Muscle layer of duodenum (tissue), 2 donors: ENCODE data around the gene ACSL5.
"Not testable (repeated sequence)": the region's sequence is repeated elsewhere in the genome, so short reads cannot be mapped to it uniquely, and the experiment has no call there.

Experiments used
- H3K27ac ChIP-seq: one replicate; pipeline ENCODE4 v1.7.0; 2013; ENCODE audit warnings: mild to moderate bottlenecking, low read length
- H3K27me3 ChIP-seq: one replicate; pipeline ENCODE4 v1.7.0; 2013; ENCODE audit warnings: low read depth, mild to moderate bottlenecking, control low read depth, low read length
- H3K36me3 ChIP-seq, 2 donors: one replicate each; pipeline ENCODE4 v1.7.0; 2013; ENCODE audit warnings: low read length in 2 of 2, control low read depth in 1 of 2, mild to moderate bottlenecking in 1 of 2; ENCODE audit not compliant: insufficient read depth in 2 of 2, control insufficient read depth in 1 of 2
- H3K4me1 ChIP-seq, 2 donors: one replicate each; pipeline ENCODE4 v1.7.0; 2013; ENCODE audit warnings: low read length in 2 of 2, mild to moderate bottlenecking in 2 of 2, control low read depth in 1 of 2, moderate library complexity in 1 of 2; ENCODE audit not compliant: insufficient read depth in 2 of 2, control insufficient read depth in 1 of 2
- H3K4me3 ChIP-seq, 2 donors: one replicate each; pipeline ENCODE4 v1.7.0; 2013; ENCODE audit warnings: low read length in 2 of 2, low read depth in 1 of 2, mild to moderate bottlenecking in 1 of 2
- H3K9me3 ChIP-seq, 2 donors: one replicate each; pipeline ENCODE4 v1.7.0; 2013; ENCODE audit warnings: low read length in 2 of 2, control low read depth in 1 of 2, mild to moderate bottlenecking in 1 of 2; ENCODE audit not compliant: control insufficient read depth in 1 of 2
- donor health status: healthy.

ACSL5 gene

GRCh38 chr10:112454910-112455779, 81.2 kb downstream of the ACSL5 start:
- Histone ChIP-seq H3K9me3 (no peaks in the 10 kb centered on the region), H3K4me1 (no peaks in the 10 kb centered on the region), H3K27ac (no peak overlapping the region), H3K36me3 (no peaks in the 10 kb centered on the region), H3K4me3 (no peak overlapping the region), H3K27me3 (no peaks in the 10 kb centered on the region)

- peaks cover 6% of the 10 kb centered on the region in 2 donors for H3K36me3 ChIP-seq
- H3K27me3 ChIP-seq, result no peaks in the 10 kb centered on the region
- H3K27ac ChIP-seq, result no peak overlapping the region
- no peaks in the 10 kb centered on the region for H3K4me1 ChIP-seq
- no peak overlapping the region for H3K4me3 ChIP-seq
- H3K9me3 ChIP-seq, result no peaks in the 10 kb centered on the region
These were observed 82.6 kb downstream of the ACSL5 start for GRCh38 chr10:112456533-112456932.

DNA sequence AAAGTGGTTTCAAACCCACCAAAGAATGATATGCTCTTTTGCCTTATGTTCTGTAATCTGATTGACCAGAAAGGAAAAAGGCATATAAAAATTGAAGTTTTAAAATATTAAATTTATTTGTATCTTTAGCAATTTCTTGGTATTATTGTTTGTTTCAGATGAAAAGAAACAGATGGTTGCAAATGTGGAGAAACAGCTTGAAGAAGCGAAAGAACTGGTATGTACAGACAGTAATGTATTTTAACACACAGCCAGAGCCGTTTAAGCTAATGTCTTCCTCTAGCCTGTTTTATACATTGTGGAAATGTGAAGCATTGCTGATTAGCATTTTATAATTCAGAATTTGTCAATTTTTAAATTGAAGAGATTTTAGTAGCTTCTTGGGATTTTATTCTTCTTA, 86.5 kb downstream of the ACSL5 start:
- H3K4me3 ChIP-seq, result no peak overlapping the region
- H3K27me3 ChIP-seq, result no peaks in the 10 kb centered on the region
- no peaks in the 10 kb centered on the region for H3K9me3 ChIP-seq
- no peaks in the 10 kb centered on the region for H3K4me1 ChIP-seq
- no peak overlapping the region for H3K27ac ChIP-seq
- H3K36me3 ChIP-seq, result peaks cover 16 to 19% of the 10 kb centered on the region in 2 donors

DNA sequence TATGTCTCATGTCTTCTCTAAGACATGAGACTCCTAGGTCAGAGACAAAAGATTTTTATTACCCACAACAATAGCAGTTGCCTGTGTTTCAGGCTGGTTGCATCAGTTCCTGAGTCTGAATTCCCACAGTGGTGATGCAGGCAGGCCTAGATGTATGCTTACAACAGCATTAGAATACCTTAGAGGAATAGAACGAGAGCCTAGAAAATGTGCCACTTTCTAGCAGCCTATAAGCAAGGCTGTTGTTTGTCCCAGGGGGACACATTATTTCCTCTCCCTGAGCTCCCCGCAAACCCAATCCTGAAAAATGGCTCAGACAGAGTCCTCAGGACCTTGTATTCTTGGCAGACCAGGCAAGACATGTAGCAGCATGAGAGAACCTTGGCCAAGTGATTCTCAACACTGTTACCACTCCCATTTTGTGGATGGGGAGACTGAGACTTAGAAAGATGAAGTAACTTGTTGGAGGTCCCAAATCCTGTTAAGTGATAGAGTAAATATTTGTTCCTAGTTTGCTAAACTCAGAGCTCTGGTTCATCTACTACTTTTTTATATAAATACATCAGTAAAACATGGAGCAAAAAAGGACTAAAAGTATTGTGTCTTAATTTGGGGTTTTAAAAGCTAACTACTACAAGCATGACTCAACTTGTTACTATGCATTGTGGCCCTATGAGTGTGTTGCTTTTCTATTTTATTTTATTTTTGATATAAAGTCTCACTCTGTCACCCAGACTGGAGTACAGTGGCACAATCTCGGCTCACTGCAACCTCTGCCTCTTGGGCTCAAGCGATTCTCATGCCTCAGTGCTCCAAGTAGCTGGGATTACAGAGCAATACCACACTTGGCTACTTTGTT, 87.3 kb downstream of the ACSL5 start:
- Histone ChIP-seq H3K9me3 (no peaks in the 10 kb centered on the region), H3K36me3 (peaks cover 17 to 21% of the 10 kb centered on the region in 2 donors), H3K4me1 (no peaks in the 10 kb centered on the region), H3K27me3 (no peaks in the 10 kb centered on the region), H3K27ac (no peak overlapping the region), H3K4me3 (no peak overlapping the region)

DNA sequence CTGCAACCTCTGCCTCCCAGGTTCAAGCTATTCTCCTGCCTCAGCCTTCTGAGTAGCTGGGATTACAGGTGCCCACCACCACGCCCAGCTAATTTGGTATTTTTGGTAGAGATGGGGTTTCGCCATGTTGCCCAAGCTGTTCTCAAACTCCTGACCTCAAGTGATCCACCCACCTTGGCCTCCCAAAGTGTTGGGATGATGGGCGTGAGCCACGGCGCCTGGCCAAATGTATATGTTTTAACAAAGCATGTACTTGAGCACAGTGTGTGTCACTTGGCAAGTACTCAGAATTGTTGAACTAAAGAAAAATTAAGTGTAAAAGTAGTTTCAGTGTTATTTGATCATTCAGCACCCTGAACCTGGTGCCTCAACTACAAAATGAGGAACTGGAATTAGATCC, 90.2 kb downstream of the ACSL5 start:
- H3K36me3 ChIP-seq, result peaks cover 24 to 27% of the 10 kb centered on the region in 2 donors
- H3K27ac ChIP-seq, H3K4me3 ChIP-seq, H3K4me1 ChIP-seq, H3K9me3 ChIP-seq, H3K27me3 ChIP-seq: not testable (repeated sequence)

- no peak overlapping the region for H3K4me3 ChIP-seq
- no peak overlapping the region for H3K27ac ChIP-seq
- no peaks in the 10 kb centered on the region for H3K9me3 ChIP-seq
- H3K27me3 ChIP-seq, result no peaks in the 10 kb centered on the region
- peaks cover 24 to 27% of the 10 kb centered on the region in 2 donors for H3K36me3 ChIP-seq
- H3K4me1 ChIP-seq, result no peaks in the 10 kb centered on the region
These were observed 91.5 kb downstream of the ACSL5 start for GRCh38 chr10:112465299-112465883.

GRCh38 chr10:112466802-112467201, 92.9 kb downstream of the ACSL5 start:
- Histone ChIP-seq H3K27ac (no peak overlapping the region), H3K27me3 (no peaks in the 10 kb centered on the region), H3K36me3 (peaks cover 18 to 21% of the 10 kb centered on the region in 2 donors)

DNA sequence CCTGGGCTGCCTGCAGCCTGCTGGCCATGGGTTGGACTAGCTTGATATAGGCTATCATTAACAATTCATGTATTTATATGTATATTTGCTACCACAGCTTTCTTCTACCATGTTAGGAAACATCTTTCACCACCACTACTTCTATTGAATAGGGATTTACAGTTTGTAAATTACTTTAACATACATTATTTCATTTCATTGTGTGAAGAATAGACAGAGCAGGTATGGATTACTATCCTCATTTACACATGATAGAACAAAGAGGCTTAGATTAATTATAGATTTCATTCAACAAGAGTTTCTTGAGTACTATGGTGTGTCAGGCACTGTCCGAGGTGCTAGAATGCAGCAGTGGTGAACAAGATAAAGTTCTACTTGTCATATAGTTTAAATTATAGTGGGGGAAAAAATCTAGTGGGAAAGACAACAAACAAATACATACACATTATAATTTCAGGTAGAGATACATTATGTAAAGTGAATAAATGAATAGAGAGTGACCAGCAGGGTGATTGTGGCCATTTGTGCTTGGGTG, 93.7 kb downstream of the ACSL5 start:
- no peak overlapping the region for H3K4me3 ChIP-seq
- H3K27me3 ChIP-seq, result no peaks in the 10 kb centered on the region
- peaks cover 18 to 21% of the 10 kb centered on the region in 2 donors for H3K36me3 ChIP-seq
- no peaks in the 10 kb centered on the region for H3K4me1 ChIP-seq
- H3K27ac ChIP-seq, result no peak overlapping the region
- H3K9me3 ChIP-seq, result no peaks in the 10 kb centered on the region

More at GRCh38 chr10:112466802-112467201, 92.9 kb downstream of the ACSL5 start:
- Histone ChIP-seq H3K9me3 (no peaks in the 10 kb centered on the region), H3K4me3 (no peak overlapping the region), H3K4me1 (no peaks in the 10 kb centered on the region)

- Histone ChIP-seq H3K4me3 (no peak overlapping the region), H3K27me3 (no peaks in the 10 kb centered on the region), H3K36me3 (peaks cover 3 to 7% of the 10 kb centered on the region in 2 donors), H3K9me3 (no peaks in the 10 kb centered on the region), H3K27ac (no peak overlapping the region), H3K4me1 (no peaks in the 10 kb centered on the region)
These were observed 98.1 kb downstream of the ACSL5 start for GRCh38 chr10:112471878-112472487.

DNA sequence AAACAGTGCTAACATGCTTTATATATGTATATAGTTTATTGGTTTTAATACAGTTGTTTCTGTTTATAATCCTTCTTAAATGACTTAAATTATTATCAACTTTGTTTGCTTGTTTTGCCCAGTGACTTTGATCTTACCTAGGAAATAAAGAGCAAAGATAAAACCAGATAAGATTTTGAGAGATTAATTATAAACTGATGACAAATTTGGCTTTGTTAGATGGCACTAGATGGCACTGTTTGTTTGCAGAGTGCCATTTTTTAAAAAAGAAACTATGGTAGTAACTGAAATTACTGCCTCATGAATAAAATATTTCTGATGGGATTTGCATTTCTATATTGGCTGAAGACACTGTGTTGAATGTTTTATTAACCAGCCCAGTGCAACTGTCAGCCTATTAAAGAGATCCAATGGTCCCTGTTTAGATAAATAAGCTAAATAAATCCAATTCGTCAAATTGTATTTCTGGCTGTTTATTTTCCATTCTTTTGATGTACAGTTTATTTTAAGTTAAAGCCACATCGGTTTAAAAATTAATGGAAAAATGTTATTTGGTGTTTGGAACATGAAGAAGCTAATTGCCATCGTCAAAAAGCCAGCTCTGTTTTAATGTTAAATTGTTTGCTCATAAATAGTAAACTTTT, 101.8 kb downstream of the ACSL5 start:
- H3K4me3 ChIP-seq, result no peak overlapping the region

More for the DNA sequence above, 101.8 kb downstream of the ACSL5 start:
- no peaks in the 10 kb centered on the region for H3K4me1 ChIP-seq
- H3K9me3 ChIP-seq, result no peaks in the 10 kb centered on the region
- no peaks in the 10 kb centered on the region for H3K27me3 ChIP-seq
- no peaks in the 10 kb centered on the region for H3K36me3 ChIP-seq
- H3K27ac ChIP-seq, result no peak overlapping the region
